DMS153 treated with DMSO at 0.1 percent for 48 hours (cell line): ENCODE measurements around the gene ABCA3.
"Not testable (repeated sequence)": the region's sequence is repeated elsewhere in the genome, so short reads cannot be mapped to it uniquely, and the experiment has no call there.

Experiments used
- DNase-seq: peaks from one replicate; lab custom pipeline; 2025; ENCODE audit not compliant: unreplicated experiment; lab: John Stamatoyannopoulos, UW

Gene ABCA3

DNA sequence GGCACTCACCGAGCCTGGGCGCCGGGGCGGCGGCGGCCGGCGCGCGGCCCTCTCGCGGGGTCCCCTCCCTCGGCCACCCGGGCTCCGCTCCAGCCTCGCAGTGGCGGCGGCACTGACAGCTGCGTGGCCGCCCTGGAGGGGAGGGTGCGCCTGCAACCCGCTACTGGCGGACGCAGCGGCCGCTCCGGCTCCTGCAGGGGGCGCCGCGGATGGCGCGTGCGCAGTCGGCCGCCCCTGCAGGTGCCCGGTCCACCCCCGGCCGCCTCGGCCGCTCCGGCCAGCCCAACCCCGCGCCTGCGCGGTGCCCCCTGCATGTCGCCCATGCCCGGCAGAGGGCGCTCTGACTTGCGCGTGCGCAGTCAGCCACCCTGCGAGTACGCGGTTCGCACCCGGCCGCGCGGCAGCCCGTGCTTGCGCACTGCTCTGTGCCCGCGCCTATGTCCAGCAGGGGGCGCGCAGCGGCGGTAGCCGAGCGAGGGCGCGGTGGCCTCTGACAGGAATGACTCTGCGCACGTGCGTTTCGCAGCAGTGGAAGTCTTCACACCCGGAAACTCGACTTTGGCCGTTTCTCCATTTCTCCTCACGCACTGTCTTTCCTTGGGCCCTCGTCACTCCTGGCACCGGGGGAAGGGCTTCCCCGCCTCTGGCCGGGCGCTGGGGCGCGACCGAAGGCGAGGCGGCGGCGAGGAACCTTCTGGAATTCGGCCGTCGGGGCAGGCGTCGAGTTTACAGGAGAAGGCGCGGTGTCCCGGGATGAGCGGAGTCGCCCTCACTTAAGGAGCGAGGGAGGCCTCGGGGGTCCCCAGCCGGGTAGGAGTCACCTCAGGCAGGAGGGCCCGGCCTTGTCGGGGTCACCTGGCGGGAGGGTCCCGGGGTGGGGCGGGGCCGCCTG, at the start of gene ABCA3:
Gene ABCA3, minus strand, starts transcription at position 165 of the 892 bp plus-strand sequence. CDS start 14,262 bp downstream, outside the sequence.
- peak; percentile 89 for DNase-seq

DNA sequence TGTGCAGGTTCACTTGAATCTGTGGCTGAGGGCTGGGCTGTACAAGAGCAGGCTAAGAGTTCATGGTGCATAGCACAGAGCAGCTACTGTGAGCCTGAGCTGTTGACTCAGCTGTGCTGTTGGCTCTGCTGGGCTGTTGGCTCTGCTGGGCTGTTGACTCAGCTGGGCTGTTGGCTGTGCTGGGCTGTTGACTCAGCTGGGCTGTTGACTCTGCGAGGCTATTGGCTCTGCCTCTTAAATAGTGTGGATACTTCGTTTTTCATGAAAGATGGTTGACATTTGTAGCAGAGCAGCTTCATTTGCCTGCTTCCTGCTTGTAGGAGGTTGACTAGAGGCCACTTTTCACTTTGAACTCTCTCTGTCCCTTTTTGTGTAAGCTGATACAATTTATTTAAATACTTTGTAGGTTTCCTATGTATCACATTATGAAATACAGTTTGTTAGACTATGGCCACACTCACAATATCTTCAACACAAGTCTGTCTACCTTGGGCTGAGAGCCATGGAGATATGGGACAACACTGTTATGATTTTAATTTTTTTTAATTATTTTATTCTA, 48.4 kb upstream of the ABCA3 start:
- no peak for DNase-seq

DNA sequence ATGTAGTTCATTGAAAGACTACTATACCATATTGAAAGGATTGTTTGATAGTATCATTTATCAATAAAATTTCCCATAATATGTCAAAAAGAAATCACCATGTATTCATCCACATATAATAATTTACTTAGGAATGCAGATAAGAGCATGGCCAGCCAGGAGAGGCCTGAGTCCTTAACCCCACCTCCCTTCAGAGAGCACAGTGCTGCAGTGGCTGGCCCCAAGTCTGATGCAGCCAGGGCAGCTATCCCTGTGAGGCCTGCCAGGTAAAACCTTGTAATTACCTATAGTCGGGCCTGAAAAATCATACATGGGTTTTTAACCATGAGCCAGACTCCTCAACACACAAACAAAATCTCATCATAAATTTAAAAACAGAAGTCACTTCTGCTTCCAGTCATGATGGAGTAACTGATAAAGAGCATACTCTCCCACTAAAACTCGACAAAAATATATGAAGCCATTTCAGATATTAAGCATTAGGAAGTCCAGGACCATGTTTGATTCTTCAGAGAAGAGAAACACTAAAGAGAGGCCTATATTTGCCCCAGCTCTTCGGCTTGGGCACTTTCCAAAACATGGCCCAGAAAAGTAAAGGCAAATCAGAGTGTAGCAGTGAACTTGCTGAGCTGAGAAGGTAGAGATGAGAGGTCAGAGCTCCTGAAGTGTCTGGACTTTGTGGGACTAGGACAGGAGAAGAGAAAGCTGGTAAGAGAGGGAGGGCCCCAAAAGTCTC, 47.8 kb upstream of the ABCA3 start:
- no peak for DNase-seq

DNA sequence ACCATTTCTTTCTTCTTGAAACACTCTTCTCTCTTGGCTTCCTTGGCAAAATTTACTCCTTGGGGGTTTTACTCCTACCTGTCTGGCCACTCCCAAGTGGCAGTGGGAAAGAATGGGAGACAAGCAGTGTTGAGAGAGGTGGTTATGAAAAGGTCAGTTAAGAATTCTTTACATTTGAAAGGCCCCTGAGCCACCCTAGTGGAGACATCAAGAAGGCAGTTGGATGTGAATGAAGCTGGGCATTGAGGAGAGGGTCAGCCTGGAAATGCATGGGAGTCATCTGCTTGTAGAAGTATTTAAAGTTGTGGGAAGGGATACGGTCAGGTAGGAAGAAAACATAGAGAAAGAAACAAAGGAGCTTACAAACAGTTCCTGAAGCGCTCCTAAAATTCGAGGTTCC, 46.5 kb upstream of the ABCA3 start:
- no peak for DNase-seq

DNA sequence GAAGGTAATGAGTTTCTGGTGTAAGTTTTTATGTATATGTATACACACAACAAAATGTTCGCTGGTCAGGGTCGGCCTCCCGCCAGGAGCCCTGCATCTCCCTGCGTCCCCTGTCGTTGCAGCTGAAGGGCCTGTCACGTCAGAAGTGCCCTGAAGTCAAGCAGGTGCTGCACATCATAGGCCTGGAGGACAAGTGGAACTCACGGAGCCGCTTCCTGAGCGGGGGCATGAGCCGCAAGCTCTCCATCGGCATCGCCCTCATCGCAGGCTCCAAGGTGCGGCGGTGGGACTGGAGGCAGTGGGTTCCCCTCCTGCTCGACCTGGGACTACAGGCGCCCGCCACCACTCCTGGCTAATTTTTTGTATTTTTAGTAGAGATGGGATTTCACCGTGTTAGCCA, 45.5 kb upstream of the ABCA3 start:
- not testable (repeated sequence) for DNase-seq

DNA sequence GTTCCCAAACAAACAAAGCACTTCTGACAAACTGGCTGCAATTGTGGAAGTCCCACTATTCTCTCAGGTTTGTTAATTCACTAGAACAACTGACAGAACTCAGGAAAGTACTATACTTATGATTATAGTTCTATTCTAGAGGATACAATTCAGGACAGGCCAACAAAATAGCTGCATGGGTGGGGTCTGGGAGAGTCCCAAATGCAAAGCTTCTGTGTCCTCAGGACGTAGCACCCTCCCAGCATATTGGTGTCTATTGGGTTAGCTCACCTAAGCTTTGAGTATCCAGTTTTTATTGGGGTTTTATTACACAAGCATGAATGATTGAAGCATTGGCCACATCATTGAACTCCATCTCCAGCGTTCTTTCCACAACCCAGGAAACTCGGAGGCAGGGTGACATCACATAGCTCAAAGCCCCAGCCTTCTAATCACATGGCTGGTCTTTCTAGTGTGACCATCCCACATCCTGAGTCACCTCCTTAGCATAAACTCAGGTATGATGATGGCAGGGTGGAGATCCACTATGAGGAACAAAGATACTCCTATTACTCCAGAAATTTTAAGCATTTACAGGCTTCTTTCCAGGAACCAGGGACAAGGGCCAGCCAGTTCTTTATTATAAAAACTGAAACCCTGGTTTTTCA, 44.8 kb upstream of the ABCA3 start:
- no peak for DNase-seq

DNA sequence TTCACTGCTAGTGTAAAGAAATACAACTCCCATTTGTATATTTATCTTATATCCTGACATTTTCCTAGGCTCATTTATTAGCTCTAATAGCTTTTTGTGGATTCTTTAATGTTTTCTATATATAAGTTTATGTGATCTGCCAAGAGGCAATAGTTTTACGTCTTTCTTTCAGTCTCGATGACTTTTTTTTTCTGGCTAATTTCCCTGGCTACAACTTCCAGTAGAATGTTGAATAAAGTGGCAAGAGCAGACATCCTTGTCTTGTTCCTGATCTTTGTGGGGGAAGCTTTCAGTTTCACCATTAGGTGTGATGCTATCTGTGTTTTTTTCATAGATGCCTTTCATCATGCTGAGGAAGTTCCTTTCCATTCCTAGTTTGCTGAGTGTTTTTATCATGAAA, 43.9 kb upstream of the ABCA3 start:
- no peak for DNase-seq

DNA sequence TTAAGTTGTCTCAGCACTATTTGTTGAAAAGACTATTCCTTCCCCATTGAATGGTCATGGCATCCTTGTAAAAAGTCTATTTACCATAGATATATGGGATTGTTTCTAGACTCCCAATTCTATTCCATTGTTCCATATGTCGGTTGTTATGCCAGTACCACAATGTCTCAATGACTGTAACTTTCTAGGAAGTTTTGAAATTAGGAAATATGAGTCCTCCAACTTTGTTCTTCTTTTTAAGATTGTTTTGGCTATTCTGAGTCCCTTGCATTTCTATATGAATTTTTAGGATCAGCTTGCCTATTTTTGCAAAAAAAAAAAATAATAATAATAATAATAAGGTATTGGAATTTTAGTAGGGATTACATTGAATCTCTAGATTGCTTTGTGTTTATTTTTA, 43.0 kb upstream of the ABCA3 start:
- no peak for DNase-seq

DNA sequence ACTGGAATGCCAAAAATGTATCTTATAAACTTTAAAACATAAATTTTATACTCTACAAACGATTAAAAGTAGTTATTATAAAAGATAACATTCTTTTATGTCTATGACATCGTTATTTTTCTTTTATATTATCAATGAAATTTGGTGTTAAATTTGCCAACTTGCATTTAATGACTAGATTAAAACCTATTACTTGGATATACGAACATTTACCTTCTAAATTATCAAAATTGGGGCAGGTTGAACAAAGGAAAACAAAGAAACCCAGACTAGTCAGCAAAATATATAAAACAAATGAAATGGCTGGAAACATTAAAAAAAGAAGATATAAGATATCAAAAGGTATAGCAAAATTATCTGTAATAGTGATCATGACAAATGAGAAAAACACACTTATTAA, 34.1 kb upstream of the ABCA3 start:
- no peak for DNase-seq

DNA sequence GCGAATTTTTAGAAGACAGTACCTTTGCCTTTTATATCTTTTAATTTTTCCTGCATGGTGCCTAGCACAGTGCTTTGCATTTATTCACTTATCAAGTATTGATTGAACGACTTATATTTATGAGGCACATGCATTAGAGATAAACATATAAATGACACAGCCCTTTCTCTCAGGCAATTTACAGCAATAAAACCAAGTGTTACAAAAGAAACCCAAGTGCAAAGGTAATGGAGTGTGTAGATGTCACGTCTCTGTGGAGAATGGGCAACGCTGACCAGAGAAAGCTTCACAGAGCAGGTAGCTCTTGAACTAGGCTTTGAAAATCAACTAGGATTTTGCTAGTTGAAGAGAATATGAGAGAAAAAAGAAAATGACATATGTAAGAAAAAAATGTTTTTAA, 32.6 kb upstream of the ABCA3 start:
- no peak for DNase-seq

DNA sequence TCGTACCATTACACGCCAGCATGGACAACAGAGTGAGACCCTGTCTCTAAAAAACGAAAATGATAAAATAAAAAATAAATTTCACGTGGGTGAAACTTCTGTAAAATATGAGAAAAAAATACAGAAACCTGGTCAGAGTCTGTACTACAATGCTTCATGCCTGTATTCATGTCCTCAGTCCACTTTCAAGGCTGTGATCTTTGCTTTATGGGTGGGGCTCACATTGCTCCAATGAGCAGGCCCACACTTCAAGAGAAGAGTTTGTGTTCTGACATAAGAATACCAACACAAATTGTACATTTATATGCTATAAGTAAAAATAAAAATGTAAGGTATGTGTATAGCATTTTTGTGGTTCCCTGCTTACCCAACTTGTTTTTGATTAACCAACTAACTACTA, 32.2 kb upstream of the ABCA3 start:
- DNase-seq, result no peak

DNA sequence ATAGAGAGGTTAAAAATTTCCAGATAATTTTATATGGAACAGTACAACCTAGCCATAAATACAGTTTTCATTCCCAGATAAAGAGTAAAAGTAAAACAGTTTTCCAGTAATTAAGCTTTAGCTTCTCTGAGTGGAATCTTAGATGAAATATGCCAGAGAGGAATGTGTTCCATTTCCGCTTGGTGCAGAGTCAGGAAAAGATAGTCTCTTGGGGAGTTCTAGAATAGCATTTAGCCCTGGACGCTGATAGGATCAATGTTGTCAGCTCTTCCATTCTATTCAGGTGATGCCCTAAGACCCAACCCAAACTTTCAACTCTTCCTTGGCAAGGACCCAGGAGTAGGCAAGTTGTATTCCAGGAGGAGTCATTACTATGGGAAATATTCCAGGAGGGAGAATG, 30.9 kb upstream of the ABCA3 start:
- no peak for DNase-seq

DNA sequence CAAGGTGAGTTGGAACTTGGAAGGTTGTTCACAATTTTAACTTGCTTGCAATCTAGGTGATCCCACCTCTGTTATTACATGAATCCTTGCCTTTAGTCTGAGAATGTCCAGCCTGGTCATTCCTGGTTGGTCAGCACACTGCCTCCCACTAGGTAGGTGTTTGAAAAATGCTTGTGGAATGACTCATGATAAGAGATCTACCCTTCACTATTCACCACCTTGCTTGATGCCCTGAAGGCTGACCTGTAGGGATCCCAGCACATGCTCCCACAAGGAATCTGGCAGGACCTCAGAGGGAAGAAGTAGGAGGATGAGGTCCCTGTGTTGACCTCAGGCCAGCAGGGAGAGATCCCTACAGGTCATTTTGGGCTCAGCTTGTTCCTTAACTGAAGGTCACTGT, 30.2 kb upstream of the ABCA3 start:
- no peak for DNase-seq

DNA sequence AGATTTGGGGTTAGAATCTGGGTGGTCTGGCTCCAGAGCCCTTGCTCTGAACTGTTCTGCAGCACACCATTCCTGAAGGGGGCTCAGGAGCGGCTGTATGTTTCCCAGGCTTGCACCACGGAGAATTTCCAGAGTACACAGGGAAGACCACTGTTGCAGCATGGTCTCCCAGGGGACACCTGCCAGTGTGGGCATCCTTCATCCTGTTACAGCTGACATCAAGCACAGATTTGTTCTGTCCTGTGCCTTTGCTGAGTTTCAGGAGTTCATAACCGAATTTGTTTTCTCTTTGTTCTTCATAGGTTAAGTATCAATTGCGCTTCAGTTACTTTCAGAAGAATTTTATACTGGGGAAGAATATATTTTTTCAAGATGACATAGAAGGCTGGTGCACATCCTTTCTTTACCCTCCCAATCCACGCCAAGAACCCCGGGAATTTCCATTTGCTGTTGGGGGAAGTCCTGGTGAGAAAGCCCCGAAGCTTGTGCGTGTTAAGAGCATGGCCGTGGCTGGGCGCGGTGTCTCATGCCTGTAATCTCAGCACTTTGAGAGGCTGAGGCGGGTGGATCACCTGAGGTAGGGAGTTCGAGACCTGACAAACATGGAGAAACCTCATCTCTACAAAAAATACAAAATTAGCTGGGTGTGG, 26.3 kb upstream of the ABCA3 start:
- no peak for DNase-seq

DNA sequence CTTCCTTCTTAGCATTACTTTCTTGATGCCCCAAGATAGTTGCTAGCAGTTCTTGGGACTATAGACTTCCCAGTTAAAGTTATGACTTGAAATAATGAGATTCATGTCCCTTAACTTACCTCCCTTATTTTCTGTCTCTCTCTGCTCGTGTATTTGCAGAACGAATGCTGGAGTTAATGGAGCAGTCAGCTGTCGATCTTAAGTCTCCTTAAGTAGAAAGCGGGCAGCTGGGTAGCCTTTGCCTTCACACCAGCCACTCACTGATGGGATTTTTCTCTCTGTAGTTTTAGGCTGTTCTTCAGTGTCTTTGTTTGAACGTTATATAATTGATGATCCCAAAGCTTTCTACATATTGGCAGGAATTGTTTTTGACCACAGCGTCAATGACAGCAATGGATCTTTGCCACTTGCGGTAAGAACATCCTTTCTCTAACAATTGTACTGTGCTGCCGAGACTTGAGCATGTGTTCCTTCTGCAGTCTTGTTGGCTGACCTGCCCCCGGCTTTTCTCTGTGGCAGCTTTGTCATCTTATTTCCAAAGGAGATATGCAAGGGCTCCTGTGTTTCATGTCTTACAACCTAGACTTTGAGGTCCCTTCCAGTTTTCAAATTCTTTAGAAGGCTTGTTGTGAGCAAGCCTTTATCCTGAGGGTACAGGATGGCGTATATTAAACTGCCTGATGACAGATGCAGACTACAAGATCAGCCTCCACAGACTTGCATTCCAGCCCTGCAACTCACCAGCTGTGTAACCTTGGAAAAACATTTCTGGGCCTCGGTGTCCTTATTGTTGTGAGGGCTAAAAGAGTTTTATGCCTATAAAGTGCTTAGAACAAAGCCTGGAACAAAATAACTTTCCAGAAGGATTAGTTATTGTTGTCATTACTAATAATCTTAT, 25.1 kb upstream of the ABCA3 start:
- DNase-seq, result no peak

DNA sequence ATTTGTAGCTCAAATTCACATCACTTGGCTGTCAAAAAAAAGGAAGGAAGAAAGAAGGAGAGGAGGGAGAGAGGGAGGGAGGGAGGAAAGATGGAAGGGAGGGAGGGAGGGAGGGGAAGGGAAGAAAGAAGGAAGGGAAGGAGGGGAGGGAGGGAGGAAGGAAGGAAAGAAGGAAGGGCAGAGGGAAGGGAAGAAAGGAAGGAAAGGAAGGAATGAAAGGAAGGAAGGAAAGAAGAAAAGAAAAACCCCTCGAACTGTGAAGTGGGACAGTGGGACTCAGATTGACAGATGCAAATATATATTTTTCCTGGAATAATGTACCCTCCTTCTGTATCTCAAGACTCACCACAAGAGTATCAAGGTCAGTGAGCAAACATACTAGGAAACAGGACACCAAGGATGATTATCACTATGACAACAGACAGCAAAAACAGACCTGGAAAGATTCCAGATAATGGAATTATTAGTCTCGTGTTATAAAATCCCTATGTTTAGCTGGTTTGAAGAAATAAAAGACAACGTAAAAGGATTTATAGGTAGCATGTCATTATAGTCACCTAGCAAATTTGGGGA, 24.2 kb upstream of the ABCA3 start:
- no peak for DNase-seq

DNA sequence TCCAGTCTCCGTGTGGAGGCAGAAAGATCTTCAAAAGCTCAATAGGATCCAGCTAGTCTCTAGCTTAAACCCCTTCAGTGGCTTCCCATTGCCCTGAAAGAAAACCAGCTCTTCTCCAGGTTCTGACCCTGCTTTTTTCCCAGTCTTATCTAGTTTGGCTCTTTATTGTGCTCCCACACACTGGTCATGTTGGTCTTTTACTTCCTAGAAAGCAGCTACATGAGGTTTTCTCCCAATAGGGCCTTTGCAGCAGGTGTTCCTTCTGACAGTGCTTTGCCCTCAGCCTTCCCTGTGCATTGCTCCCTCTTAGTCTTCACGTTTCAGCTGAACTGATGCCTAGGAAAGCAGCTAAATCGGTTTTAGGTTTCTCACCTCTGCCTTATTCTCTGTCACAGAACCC, 21.7 kb upstream of the ABCA3 start:
- DNase-seq, result no peak

DNA sequence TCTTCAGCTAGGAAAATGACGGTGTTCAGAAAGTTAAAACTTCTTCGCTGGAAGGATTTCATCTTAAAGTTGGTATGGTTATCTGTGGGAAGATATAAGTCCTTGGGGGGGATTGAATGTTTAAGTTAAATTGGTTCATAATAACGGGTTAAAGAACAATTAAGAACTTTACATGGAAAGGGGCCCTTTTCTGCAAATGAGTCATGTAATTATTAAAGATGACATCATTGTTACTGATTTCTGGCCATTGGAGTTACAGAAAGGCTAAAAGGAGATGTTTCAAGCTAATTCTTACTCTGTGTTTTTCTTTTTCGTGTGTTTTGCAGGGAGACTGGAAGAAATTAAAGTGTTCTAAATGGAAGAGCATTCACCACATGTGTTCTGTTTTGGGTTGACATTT, 20.6 kb upstream of the ABCA3 start:
- no peak for DNase-seq

DNA sequence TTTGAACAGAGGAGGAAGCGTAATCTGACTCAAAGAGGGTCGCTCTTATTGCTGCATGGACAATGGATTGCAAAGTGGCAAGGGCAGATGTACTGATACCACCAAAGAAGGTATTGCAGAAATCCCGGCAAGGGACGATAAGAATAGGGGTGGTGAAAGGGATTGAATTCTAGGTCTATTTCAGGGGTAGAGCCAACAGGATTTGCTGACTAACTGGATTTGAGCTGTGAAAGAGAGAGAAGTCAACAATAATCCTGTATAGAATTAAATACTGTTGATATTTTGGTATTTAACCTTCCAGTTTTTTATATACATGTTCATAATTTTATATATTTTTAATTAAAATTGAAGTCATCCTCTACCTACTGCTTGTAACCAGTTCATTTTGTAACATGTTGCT, 19.4 kb upstream of the ABCA3 start:
- DNase-seq, result no peak

DNA sequence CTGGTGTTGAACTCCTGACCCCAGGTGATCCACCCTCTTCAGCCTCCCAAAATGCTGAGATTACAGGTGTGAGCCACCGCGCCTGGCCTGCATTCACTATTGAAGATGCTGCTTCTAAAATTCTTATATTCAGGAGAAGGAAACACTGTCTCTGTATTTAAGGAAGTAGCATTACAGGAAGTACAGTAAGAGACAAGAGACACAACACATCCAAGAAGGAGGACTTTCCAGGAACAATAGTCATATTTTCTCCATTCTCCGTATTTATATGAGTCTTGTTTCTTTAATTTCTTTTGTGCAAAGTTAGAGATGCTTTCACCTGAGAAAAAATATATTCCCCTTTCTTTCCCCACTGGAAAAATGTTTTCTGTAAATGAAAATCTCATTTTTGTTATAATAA, 18.3 kb upstream of the ABCA3 start:
- DNase-seq, result no peak
